Kidney epithelial cell (primary cell): ENCODE results near the gene PACSIN2. TPM values are rescaled to one million over a fixed set of nuclear protein-coding genes. Genes with fewer than 3 reads are reported as not detected.
A peak's percentile ranks its signal among the peaks of the same experiment; 100 is the strongest.

ENCODE experiments used
- DNase-seq: peaks from one replicate; pipeline ENCODE4 v3.0.0-alpha.2; 2010; ENCODE audit warnings: low read depth
- H3K27me3 ChIP-seq: 2 replicates; pipeline ENCODE4 v1.6.0; 2011; ENCODE audit warnings: low read length; ENCODE audit not compliant: control insufficient read depth, insufficient read depth
- H3K36me3 ChIP-seq: 2 replicates; pipeline ENCODE4 v1.5.1; 2011; ENCODE audit warnings: low read length; ENCODE audit not compliant: control insufficient read depth, insufficient read depth
- H3K4me3 ChIP-seq: 2 replicates; pipeline ENCODE4 v1.5.1; 2011; ENCODE audit warnings: low read depth, mild to moderate bottlenecking, control low read depth, low read length
- total RNA-seq: library from RNA; depleted of rRNA; stranded (reverse); fragments of >200 nt; gene quantifications from 2 replicates; pipeline ENCODE4 v1.2.3, GENCODE V29; 2015
- TF ChIP-seq, protein P1 (sequence below): IDR thresholded peaks from 2 replicates; pipeline ENCODE4 v1.5.1; 2011; ENCODE audit warnings: mild to moderate bottlenecking, moderate library complexity, low read length, control low read depth, inconsistent platforms; ENCODE audit not compliant: insufficient read depth, poor library complexity, severe bottlenecking

The PACSIN2 gene
- total RNA-seq, 1 donor from 2014 or later = 62.9 TPM

DNA sequence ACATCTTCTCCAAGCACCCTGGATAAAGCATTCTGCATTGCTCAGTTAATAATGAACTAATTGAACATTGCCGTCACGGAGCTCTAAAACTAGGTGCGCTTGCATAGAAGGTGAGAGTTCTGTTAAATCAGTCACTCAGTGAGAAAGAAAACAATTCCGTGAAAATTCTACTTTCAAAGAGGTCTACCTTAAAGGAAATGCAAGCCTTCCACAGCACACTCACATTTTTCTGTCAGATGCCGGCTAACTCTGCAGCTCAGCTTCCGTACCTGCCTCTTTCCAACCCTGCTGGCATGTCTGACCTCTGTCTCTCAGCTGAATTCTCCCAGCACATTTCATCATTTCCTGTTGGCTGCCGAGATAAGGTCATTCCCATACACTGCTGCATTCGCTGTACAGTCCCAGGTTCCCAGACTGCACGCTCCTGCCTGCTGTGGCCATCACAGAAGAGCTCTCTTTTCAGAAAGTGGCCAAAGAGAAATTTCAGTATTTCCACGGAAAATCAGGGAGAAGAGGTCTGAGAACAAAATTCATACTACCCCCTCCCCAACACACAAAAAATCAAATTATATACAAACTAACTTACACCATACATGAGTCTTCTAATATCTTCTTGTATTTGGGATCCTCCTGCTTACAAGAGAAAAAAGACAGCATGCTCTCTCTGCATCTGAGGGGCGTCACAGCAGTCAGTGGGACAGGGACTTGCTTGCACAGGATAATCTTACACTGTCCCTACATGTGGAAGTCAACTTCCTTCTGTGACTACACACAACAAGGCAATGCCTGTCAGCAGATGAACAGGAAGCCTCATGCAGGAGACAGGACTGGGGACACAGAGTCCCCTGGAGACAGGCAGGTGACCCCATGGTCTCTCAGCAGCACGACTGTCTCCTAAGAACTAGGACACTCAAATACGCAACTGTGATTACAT, 55.1 kb downstream of the PACSIN2 start:
- peak; percentile 78 for DNase-seq
- no peaks in the 10 kb centered on the region for H3K27me3 ChIP-seq
- H3K36me3 ChIP-seq = no peaks in the 10 kb centered on the region
- peak overlapping the region; percentile 17 for H3K4me3 ChIP-seq
- TF ChIP-seq, protein P1, sequence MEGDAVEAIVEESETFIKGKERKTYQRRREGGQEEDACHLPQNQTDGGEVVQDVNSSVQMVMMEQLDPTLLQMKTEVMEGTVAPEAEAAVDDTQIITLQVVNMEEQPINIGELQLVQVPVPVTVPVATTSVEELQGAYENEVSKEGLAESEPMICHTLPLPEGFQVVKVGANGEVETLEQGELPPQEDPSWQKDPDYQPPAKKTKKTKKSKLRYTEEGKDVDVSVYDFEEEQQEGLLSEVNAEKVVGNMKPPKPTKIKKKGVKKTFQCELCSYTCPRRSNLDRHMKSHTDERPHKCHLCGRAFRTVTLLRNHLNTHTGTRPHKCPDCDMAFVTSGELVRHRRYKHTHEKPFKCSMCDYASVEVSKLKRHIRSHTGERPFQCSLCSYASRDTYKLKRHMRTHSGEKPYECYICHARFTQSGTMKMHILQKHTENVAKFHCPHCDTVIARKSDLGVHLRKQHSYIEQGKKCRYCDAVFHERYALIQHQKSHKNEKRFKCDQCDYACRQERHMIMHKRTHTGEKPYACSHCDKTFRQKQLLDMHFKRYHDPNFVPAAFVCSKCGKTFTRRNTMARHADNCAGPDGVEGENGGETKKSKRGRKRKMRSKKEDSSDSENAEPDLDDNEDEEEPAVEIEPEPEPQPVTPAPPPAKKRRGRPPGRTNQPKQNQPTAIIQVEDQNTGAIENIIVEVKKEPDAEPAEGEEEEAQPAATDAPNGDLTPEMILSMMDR = no peak

DNA sequence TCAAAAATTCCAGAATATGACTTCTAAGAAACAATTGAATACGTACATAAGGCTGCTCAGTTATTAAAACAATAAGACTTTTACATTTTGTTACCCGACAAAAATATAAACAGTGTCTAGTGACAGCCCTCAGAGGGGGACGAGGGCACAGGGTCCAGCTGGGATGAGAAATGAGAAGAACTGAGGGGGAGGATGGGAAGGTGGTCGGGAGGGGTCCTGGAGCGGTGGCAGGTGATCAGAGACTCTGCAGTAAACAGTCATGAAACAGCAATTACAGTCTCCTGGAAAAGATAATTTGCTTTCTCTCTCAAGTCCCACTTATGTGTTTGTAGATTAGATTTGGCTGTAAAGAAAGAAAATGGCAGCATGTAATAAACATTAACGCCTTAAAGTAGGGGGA, 56.0 kb downstream of the PACSIN2 start:
- no peak for DNase-seq
- Histone ChIP-seq H3K4me3 (peak overlapping the region; percentile 17), H3K27me3 (no peaks in the 10 kb centered on the region), H3K36me3 (no peaks in the 10 kb centered on the region)
- TF ChIP-seq, protein P1 = no peak

DNA sequence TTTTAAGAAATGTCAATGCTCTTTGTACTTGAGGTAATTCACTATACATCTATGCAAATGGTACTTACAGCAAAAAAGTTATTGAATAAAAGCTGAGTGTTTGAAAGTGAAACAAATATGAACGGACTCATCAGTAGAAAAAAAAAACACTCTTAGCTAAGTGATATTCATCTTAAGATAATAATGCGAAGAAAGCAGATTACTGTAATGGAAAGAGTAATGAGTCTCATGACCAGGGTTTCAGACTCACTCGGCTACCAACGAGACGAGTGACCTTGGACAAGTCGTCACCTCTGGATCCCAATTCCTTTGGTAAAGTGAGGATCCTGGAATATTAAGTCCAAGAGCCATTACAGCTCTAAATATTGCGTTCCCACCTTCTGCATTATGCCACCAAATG, 57.0 kb downstream of the PACSIN2 start:
- H3K4me3 ChIP-seq = no peak overlapping the region
- TF ChIP-seq, protein P1 = no peak

DNA sequence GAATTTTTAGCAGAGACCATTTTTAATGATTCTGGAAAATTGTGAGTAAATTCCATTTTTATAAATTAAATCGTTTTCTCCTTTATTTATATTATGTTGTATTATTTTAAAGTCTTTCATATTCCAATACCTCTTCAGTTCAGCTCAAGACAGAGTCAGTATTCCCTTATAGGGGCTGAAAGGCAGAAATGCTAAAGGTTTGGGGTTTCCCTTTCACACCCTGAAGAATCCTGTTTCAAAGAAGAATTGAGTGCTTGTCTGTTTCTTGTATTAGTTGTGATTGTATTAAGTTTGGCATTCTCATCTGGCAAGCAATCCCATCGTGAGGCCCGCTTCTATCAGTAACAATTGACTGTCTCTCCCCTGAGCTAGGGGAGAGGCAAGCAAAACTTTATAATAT, 57.4 kb downstream of the PACSIN2 start:
- Histone ChIP-seq H3K27me3 (no peaks in the 10 kb centered on the region), H3K4me3 (no peak overlapping the region), H3K36me3 (no peaks in the 10 kb centered on the region)
- TF ChIP-seq, protein P1 = no peak
- no peak for DNase-seq

More for the DNA sequence above, 57.0 kb downstream of the PACSIN2 start:
- no peak for DNase-seq
- Histone ChIP-seq H3K36me3 (no peaks in the 10 kb centered on the region), H3K27me3 (no peaks in the 10 kb centered on the region)

DNA sequence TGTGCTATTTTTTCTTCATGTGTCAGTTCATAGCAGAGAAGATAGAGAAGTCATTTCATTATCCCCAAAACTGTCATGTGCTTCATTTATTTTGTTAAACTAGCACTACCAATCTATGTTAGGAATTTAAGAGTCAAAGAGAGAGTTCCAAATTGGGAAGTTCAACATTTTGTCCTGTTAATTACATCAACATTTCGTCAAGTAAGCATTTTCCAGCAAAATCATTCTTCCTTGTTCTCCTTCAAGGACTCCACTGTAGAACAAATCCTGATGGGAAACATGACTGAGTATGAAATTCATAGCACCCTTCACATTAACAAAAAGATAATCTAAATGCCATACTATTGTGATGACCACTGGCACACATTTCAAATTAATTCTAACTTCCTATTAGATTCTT, 59.1 kb downstream of the PACSIN2 start:
- no peak overlapping the region for H3K4me3 ChIP-seq
- H3K36me3 ChIP-seq = no peaks in the 10 kb centered on the region
- no peaks in the 10 kb centered on the region for H3K27me3 ChIP-seq
- no peak for DNase-seq
- TF ChIP-seq, protein P1 = no peak
